Right kidney (tissue), 1 donor: ENCODE measurements around the gene MGMT.

ENCODE experiments used
- DNase-seq: peaks from one replicate; pipeline ENCODE4 v3.0.0-alpha.2; 2016

Gene MGMT

DNA sequence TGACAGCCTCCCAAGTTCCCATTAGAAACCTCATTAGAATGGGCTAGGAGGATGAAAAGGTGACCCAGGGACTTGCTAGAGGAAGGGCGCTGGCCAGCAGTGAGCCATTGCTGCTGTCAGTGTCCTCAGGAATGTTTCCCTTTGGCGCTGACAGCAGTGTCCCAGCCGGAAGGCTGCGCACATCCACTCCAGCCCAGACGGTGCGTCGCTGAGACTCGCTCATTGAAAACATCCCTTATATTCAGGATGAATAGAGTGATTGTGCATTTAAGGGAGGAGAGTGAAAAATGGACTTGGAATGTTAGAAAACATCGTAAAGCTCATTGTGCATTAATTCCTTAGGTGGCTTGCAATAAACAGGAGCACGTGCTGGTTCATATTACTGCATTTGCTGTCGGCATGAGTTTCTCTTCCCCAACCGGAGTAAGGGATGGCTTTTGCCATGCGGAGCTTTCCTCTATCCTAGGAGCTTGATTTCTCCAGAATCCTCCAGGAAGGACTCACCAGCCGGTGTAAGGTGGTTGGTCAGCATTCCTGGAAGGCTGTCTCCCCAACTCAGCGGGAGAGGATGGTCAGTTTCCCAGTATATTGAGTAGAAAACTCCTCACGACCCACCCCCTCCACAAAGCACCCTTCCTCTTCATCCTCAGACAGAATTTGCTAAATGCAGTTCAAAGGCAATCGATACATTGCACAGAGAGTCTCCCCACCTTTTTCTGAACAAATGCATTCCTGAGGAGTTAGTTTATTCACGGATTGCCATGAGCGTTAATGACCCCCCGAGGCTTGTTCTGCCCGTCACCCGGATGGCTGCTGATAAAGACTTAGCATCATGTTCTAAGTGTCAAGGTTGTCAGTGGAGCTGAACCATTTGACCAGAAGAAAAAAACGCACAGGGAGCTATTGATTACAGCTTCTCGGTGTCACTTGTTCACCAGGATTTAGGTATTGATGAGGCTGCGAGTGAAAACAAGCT, 295.2 kb downstream of the MGMT start:
- no peak for DNase-seq

- no peak for DNase-seq
Measured at GRCh38 chr10:129764011-129764900, 297.2 kb downstream of the MGMT start.

DNA sequence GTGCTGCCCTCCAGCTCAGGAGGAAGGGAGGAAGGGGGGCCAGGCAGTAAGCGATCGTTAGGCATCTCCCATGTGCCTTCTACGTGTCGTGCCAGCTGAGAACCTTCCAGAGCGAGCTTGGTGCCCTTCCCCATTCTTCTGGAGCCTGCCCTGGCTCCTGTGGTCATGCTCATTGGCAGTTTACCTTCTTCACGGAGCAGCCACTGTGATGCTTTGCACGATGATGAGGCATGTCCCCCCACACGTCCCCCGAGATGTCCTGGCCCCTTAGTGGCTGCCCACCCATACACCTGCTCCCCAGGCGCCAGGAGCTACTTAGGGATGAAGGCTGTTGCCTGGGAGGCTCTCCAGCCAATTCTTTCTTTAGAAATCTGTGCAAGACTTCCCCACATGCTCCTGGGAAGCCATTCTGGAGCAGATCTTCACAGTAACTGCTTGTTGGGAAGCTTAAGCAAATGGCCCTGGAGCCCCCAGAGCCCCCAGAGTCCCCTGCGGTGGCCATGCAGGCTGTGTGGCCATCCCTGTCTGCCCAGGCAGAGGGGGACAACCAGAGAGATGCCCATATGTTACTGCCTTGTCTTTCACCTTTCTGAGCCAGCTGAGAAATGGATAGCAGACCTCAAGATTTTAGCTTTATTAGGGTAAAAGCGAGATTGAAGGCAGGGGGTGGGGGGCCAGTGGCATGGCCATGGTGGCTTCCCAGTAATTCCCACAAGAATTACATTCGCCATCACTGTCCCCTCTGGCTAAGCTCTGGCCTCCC, 298.0 kb downstream of the MGMT start:
- DNase-seq, result no peak

DNA sequence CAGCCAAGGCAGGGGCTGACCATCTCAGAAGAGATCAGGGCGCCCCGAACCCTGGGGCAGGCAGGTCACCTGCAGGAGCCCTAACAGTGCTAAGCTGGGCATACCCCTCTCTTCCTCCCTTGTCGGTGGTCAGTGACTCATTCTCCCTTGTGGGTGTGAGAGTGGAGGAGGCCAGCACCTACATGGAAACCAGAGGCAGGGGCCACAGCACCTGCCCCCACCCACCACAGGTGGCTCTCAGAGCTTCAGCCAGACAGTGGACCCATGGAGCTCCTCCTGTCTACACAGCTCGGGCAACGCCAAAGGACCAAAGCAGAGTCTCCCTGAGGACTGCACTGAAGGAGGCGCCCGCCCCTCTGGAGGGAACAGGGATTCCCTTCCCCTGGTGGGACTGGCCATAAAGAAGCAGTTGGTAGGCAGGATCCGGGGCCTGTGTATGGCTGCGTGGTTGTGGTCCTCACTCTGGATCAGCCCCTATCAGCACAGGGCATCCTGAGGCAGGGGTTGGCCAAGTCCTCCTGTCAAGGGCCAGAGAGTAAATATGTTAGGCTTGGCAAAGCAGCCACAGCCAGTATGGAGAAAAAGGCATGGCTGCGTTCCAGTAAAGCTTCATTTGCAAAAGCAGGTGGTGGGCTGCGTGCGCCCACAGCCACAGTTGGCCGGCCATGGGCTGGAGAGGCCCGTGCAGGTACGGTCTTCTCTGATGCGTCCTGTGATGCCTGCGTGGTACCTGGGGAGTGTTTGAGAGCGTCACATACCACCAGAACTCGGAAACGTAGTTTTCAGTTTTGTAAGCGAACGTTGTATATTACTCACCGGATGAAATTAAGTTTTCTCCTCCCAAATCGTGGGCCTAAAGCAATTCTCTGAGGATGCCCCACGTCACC, 298.9 kb downstream of the MGMT start:
- no peak for DNase-seq

DNA sequence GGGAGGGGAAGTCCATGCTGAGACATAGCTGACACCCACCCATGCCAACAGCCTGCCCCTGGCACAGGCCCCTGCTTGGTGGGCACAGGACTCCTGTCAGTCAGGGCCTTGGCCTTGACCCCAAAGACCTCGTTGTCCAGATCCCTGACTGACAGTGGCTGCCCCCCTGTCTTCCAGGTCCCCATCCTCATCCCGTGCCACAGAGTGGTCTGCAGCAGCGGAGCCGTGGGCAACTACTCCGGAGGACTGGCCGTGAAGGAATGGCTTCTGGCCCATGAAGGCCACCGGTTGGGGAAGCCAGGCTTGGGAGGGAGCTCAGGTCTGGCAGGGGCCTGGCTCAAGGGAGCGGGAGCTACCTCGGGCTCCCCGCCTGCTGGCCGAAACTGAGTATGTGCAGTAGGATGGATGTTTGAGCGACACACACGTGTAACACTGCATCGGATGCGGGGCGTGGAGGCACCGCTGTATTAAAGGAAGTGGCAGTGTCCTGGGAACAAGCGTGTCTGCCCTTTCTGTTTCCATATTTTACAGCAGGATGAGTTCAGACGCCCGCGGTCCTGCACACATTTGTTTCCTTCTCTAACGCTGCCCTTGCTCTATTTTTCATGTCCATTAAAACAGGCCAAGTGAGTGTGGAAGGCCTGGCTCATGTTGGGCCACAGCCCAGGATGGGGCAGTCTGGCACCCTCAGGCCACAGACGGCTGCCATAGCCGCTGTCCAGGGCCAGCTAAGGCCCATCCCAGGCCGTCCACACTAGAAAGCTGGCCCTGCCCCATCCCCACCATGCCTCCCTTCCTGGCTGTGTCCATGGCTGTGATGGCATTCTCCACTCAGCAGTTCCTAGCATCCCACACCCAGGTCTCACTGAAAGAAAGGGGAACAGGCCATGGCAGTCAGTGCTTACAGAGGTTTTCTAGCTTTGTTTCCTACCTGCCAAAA, 299.8 kb downstream of the MGMT start:
- DNase-seq, result no peak

DNA sequence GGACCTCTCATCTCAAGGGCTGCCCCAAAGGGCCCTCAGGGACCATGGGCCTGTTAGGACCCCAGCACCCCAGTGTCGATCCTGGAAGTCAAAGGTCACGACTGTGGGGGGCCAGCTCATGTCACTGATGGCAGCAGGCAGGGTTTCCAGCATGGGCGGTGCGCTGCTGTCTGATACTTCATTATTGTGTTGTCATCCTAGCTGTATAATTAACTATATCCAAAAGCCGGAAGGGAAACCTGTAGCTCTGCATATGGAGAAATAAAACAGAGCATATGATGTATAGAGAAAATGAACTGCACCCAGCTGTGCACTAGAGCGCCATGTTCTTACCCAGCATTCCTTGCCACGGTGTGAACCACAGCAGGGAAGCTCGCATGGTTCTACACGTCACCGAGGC, 300.7 kb downstream of the MGMT start:
- DNase-seq, result no peak

- no peak for DNase-seq
Measured at GRCh38 chr10:129768437-129769355, 301.7 kb downstream of the MGMT start.

GRCh38 chr10:129769381-129770116, 302.5 kb downstream of the MGMT start:
- no peak for DNase-seq

GRCh38 chr10:129770286-129770685, 303.2 kb downstream of the MGMT start:
- DNase-seq, result no peak

DNA sequence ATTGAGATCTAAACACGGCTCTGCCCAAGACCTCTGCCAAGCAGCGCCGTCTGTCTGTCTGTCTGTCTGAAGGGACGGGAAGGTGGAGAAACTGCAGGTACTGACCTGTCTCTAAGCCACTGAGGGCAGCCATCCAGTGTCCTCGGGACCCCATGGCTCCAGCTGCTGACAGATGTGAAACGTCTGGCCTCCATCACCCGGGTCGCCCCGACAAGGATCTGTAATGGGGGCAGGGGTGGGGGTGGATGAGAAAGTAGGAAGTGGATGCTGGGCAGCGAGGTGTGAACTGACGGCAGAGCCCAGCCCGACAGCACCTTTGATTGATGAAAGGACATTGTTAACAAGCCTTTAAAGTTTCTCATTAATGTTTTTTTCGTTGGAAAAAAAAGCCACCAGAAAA, 304.0 kb downstream of the MGMT start:
- DNase-seq, result no peak

DNA sequence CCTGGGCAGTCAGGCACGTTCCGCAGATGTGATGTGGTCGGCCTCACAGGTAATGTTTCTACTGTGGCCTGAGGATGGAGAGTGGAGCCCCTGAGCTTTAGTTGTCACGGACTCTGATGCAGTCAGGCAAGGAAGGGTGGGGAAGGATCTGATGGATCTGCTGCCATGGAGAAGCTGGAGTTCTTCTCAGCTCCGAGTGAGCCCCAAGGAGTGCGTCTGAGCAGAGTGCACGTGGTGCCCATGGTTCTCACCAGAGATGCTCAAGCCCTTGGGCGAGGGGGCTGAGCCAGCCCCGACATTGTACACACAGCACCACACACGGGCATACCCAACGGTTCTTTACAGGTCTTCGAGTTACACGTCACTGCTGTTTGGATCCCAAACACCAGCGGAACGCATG, 304.5 kb downstream of the MGMT start:
- DNase-seq, result no peak

- DNase-seq, result no peak
Measured at GRCh38 chr10:129771991-129772431, 305.0 kb downstream of the MGMT start.

DNA sequence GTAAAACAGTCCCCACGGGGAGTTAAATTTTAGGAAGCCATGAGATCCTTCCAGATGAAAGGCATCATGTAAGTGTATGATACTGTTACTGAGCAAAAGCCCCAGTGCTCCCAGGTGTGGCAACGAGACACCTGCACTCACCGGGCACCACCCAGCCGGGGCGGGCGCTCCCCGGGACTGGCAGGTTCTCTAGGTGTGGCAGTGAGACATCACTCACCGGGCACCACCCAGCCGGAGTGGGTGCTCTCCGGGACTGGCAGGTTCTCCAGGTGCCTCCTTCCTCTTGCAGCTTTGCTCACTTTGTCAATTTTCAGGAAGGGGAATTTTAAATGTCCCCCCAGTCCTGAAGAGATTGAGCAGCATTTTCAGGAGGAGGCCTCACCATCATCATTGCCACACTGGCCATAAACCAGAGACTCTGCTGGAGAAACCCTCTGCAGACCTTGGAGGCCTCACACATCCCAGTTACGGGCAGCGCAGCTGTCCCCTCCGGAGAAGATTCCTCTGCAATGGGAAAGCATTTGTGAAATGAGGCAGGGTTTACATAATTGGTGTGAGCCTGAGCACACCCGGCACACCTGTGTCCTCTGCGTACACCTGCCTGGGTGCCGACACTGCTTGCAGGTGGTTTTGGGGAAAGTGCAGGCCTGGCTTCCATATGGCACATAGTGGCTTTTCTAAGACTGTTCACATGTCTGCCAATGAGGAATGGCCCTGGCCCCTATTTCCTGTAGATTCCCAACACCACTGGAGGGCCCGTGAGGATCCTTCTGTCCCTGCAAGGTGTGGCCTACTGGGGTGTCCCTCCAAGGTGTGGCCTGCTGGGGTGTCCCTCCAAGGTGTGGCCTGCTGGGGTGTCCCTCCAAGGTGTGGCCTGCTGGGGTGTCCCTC, 305.7 kb downstream of the MGMT start:
- no peak for DNase-seq

DNA sequence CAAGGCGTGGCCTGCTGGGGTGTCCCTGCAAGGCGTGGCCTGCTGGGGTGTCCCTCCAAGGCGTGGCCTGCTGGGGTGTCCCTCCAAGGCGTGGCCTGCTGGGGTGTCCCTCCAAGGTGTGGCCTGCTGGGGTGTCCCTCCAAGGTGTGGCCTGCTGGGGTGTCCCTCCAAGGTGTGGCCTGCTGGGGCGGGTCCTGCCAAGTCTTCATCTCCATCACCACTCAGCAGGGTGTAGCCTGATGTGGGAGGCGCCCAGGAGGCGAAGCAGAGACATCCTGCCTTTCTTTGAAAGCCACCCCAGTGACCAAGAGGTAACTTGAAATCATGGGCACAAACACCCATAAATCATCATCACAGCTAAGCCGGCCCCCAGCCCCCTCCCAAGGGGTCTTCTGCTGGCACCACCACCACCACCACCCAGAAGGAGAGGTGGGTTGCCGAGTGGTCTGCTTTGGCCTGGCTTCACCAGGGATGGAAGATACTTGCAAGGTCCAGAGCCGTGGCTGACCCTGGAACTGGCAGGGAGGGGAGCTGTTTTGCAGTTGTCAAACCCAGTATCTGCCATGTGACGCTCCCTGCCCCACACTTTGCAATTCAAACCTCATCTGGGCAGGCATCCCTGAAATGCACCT, 306.4 kb downstream of the MGMT start:
- no peak for DNase-seq

DNA sequence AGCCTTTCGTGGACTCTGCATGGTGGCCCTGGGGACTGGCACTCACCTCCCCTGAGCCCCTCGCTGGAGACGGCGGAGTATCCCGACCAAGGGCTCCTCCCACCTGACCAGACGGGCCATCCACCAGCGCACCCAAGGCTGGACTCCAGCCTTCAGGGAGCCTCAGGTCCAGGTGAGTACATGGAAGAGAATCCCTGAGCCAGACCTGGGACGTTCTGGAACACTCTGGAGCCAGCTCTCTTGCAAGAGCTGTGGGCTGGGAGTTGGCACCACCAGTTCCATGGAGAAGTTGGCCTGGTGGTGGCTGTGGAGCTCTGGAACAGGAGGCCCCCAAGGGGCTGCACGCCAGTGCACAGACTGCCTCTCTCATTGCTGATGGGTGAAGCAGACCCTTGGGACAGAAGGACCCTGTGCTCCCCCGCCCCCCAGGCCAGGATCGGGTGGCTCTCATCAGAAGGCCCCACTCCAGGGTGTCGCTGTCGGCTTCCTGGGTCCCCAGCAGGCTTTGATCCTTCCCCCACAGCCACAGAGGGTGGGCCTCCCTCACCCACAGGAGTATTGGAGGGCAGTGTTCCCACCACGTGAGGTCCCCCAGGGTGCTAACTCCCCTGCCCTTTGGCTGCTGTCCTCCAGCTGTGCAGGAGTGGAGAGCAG, 307.2 kb downstream of the MGMT start:
- no peak for DNase-seq

DNA sequence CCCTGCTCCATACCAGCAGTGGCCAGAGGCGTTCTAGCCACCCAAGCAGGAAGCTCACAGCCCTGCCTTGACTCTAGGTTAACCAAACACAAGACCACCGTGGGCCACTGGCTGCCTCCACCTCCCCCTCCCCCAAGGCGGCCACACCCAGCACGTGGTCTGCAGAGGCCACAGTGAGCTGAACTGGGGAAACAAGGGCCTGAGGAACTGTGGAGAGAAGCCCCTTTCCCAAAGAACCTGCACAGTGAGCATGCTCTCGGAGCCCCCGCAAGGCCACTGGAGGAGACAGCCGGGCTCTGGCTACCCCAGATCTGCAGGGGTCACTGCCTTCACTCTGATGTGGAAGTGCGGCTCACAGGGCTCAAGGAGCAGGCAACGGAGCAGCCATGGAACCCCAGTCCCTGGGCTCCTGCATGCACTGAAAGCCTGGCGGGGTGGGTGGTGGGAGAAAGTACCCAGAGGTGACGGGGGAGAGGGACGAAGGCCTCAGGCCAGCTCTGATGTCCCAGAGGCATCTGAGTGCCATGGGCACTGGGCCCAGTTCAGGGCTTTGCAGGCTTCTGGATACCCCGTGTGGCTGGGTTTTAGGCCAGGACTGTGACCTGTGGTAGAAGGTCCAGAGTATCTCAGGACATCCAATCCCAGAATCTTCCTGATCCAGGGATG, 307.8 kb downstream of the MGMT start:
- DNase-seq, result no peak
